Fibroblast of skin of left biceps (primary cell): Measurements from ENCODE around the gene USP12.
A peak's percentile ranks its signal among the peaks of the same experiment; 100 is the strongest.
"Not testable (repeated sequence)": the region's sequence is repeated elsewhere in the genome, so short reads cannot be mapped to it uniquely, and the experiment has no call there.

ENCODE experiments used
- DNase-seq, 2 experiments: peaks; one replicate each; pipeline ENCODE4 v3.0.0-alpha.2; 2013; ENCODE audit warnings: low read depth in 2 of 2

The USP12 gene

GRCh38 chr13:27079421-27079958 is 92.1 kb downstream of the USP12 start:
- peak in 1 of 2 experiments; percentile 21 for DNase-seq

GRCh38 chr13:27077451-27077850 is 94.2 kb downstream of the USP12 start:
- DNase-seq, result no peak

- no peak for DNase-seq
These were observed 95.2 kb downstream of the USP12 start for GRCh38 chr13:27076421-27076820.

- no peak for DNase-seq
These were observed 98.4 kb downstream of the USP12 start for GRCh38 chr13:27073186-27073585.

GRCh38 chr13:27066123-27066522 is 105.5 kb downstream of the USP12 start:
- DNase-seq, result not testable (repeated sequence)

GRCh38 chr13:27065582-27065981 is 106.0 kb downstream of the USP12 start:
- DNase-seq, result no peak

- DNase-seq, result no peak
These were observed 107.2 kb downstream of the USP12 start for GRCh38 chr13:27064252-27064995.

- no peak for DNase-seq
These were observed 113.8 kb downstream of the USP12 start for GRCh38 chr13:27057817-27058216.

- no peak for DNase-seq
These were observed 116.1 kb downstream of the USP12 start for GRCh38 chr13:27055526-27055925.

- DNase-seq, result no peak
These were observed 116.9 kb downstream of the USP12 start for GRCh38 chr13:27054760-27055159.

GRCh38 chr13:27053902-27054595 is 117.6 kb downstream of the USP12 start:
- peak; percentile 32 to 48 for DNase-seq

- DNase-seq, result no peak
These were observed 118.3 kb downstream of the USP12 start for GRCh38 chr13:27053210-27053884.

GRCh38 chr13:27052551-27053208 is 118.9 kb downstream of the USP12 start:
- DNase-seq, result no peak

- DNase-seq, result no peak
These were observed 124.5 kb downstream of the USP12 start for GRCh38 chr13:27047081-27047480.

- DNase-seq, result no peak
These were observed 126.6 kb downstream of the USP12 start for GRCh38 chr13:27044837-27045570.

GRCh38 chr13:27043013-27043412 is 128.6 kb downstream of the USP12 start:
- DNase-seq, result peak; percentile 78 to 82

GRCh38 chr13:27041341-27041740 is 130.3 kb downstream of the USP12 start:
- DNase-seq, result no peak

- DNase-seq, result no peak
These were observed 130.8 kb downstream of the USP12 start for GRCh38 chr13:27040826-27041108.

- no peak for DNase-seq
These were observed 132.4 kb downstream of the USP12 start for GRCh38 chr13:27039171-27039701.

GRCh38 chr13:27038323-27038722 is 133.3 kb downstream of the USP12 start:
- peak; percentile 46 to 55 for DNase-seq

GRCh38 chr13:27037571-27037970 is 134.0 kb downstream of the USP12 start:
- no peak for DNase-seq
